ENCODE measurements around the gene GJB6. TPM values are rescaled to one million over a fixed set of nuclear protein-coding genes. Genes with fewer than 3 reads are reported as not detected.
A peak's percentile ranks its signal among the peaks of the same experiment; 100 is the strongest.
"Not testable (repeated sequence)": the region's sequence is repeated elsewhere in the genome, so short reads cannot be mapped to it uniquely, and the experiment has no call there.

GJB6 gene
- not detected in 2 replicates for total RNA-seq (2021)
- Bru-seq, nascent RNA: not detected
- BruChase-seq, experiment 1, labeled RNA remaining after a 2-hour chase: not detected
- BruChase-seq, experiment 2, labeled RNA remaining after a 6-hour chase: not detected
- long read RNA-seq: 0 reads

- H3K4me1 ChIP-seq (replicated peaks; ENCODE audit: insufficient read depth): no peaks in the 10 kb centered on the region
- BruUV-seq (replicated peaks): no TSS peak
Measured at GRCh38 chr13:20231839-20232555, at the start of gene GJB6. GJB6 (minus strand) TSS chr13:20232319; CDS start chr13:20223480, 8,839 bp downstream.

DNA sequence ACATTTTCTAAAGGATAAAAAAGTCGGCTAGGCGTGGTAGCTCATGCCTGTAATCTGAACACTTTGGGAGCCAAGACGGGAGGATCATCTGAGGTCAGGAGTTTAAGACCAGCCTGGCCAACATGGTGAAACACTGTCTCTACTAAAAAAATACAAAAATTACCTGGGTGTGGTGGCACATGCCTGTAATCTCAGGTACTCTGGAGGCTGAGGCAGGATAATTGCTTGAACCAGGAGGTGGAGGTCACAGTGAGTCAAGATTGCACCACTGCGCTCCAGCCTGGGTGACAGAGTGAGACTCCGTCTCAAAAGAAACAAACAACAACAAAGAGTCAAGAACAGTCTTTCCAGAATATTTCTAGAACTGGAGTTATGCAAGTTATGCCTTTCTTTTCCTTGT lies 44.8 kb upstream of the GJB6 start:
- H3K4me2 ChIP-seq; intact Hi-C loops (cut with micrococcal nuclease; ENCODE audit: unreplicated experiment); H2AFZ ChIP-seq; DNase-seq; POLR2A ChIA-PET (ENCODE audit: unreplicated experiment); H3K4me3 ChIP-seq; H3K9me3 ChIP-seq (ENCODE audit: insufficient read depth, low read depth); BruUV-seq (replicated peaks); H3K79me2 ChIP-seq (ENCODE audit: low read depth); H4K20me1 ChIP-seq (ENCODE audit: insufficient read depth); H3K36me3 ChIP-seq (ENCODE audit: low read depth); H3K27me3 ChIP-seq (ENCODE audit: insufficient read depth, low read depth); H3K27ac ChIP-seq; H3F3A ChIP-seq (ENCODE audit: insufficient read depth, low read depth); H3K9me2 ChIP-seq (ENCODE audit: insufficient read depth): not testable (repeated sequence)
- CTCF ChIA-PET: interaction anchor here (0.6 kb wide), 1 partner anchor 546 kb away, joined by 3 read pairs; no protein-coding TSS in a partner anchor
- H3K4me1 ChIP-seq (replicated peaks; ENCODE audit: insufficient read depth): peaks cover 11% of the 10 kb centered on the region

More at GRCh38 chr13:20231839-20232555, at the start of gene GJB6:
- no peaks in the 10 kb centered on the region for H3K9me3 ChIP-seq (ENCODE audit: insufficient read depth, low read depth)
- no peak for DNase-seq
- TF ChIP-seq, protein P1, sequence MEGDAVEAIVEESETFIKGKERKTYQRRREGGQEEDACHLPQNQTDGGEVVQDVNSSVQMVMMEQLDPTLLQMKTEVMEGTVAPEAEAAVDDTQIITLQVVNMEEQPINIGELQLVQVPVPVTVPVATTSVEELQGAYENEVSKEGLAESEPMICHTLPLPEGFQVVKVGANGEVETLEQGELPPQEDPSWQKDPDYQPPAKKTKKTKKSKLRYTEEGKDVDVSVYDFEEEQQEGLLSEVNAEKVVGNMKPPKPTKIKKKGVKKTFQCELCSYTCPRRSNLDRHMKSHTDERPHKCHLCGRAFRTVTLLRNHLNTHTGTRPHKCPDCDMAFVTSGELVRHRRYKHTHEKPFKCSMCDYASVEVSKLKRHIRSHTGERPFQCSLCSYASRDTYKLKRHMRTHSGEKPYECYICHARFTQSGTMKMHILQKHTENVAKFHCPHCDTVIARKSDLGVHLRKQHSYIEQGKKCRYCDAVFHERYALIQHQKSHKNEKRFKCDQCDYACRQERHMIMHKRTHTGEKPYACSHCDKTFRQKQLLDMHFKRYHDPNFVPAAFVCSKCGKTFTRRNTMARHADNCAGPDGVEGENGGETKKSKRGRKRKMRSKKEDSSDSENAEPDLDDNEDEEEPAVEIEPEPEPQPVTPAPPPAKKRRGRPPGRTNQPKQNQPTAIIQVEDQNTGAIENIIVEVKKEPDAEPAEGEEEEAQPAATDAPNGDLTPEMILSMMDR (conservative IDR thresholded peaks at IDR 0.05): no peak
- no peak for TF ChIP-seq EZH2 (IDR thresholded peaks at IDR 0.05; ENCODE audit: low read depth)
- no peak within 1 kb of the TSS for H2AFZ ChIP-seq
- no peak within 1 kb of the TSS for H3K4me3 ChIP-seq
- H3K79me2 ChIP-seq (ENCODE audit: low read depth): no peaks in the 10 kb centered on the region
- intact Hi-C loops (cut with micrococcal nuclease; ENCODE audit: unreplicated experiment): no loop called here
- POLR2A ChIA-PET (ENCODE audit: unreplicated experiment): no interaction called here
- CTCF ChIA-PET: no interaction called here
- H4K20me1 ChIP-seq (ENCODE audit: insufficient read depth): no peaks in the 10 kb centered on the region
- no peaks in the 10 kb centered on the region for H3K9me2 ChIP-seq (ENCODE audit: insufficient read depth)
- H3F3A ChIP-seq (ENCODE audit: insufficient read depth, low read depth): no peaks in the 10 kb centered on the region
- H3K36me3 ChIP-seq (ENCODE audit: low read depth): no peaks in the 10 kb centered on the region
- no peaks in the 10 kb centered on the region for H3K27me3 ChIP-seq (ENCODE audit: insufficient read depth, low read depth)
- H3K27ac ChIP-seq: no peak within 1 kb of the TSS
- no peak within 1 kb of the TSS for H3K4me2 ChIP-seq

DNA sequence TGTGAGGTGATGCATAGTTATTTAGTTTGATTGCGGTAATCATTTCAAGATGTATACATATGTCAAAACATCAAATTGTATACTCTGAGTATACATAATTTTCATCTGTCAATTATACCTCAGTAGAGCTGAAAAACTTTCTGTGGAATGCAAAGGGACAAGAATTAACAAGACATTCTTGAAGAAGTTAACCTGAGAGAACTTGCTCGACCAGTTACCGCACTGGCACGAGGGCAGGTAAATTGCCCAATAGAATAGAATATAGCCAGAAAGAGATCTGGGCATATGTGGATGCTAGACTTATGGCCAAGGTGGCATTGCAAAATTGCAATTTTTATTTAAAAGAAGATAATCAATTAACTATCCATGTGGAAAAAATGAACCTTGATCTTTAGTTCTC lies 42.3 kb upstream of the GJB6 start:
- no TSS peak for BruUV-seq (replicated peaks)
- Histone ChIP-seq H3K79me2 (ENCODE audit: low read depth) (no peaks in the 10 kb centered on the region), H3K9me3 (ENCODE audit: insufficient read depth, low read depth) (no peaks in the 10 kb centered on the region), H3F3A (ENCODE audit: insufficient read depth, low read depth) (no peaks in the 10 kb centered on the region; the same call in 1 of the 2 replicates), H2AFZ (no peak overlapping the region), H3K36me3 (ENCODE audit: low read depth) (no peaks in the 10 kb centered on the region), H3K27me3 (ENCODE audit: insufficient read depth, low read depth) (no peaks in the 10 kb centered on the region), H3K4me3 (no peak overlapping the region), H3K9me2 (ENCODE audit: insufficient read depth) (no peaks in the 10 kb centered on the region), H3K4me1 (replicated peaks; ENCODE audit: insufficient read depth) (peaks cover 11% of the 10 kb centered on the region), H3K27ac (no peak overlapping the region), H3K4me2 (peak overlapping the region; percentile 14; the same call in 1 of the 2 replicates), H4K20me1 (ENCODE audit: insufficient read depth) (no peaks in the 10 kb centered on the region)
- DNase-seq: peak; percentile 27 to 84
- ChIA-PET CTCF (no interaction called here), POLR2A (ENCODE audit: unreplicated experiment) (no interaction called here)
- intact Hi-C loops (cut with micrococcal nuclease; ENCODE audit: unreplicated experiment): no loop called here
- TF ChIP-seq EZH2 (IDR thresholded peaks at IDR 0.05; ENCODE audit: low read depth): no peak
- TF ChIP-seq, protein P1 (conservative IDR thresholded peaks at IDR 0.05): no peak

All from PC-9 (cell line).